ENCODE measurements around the gene SAMMSON.

DNA sequence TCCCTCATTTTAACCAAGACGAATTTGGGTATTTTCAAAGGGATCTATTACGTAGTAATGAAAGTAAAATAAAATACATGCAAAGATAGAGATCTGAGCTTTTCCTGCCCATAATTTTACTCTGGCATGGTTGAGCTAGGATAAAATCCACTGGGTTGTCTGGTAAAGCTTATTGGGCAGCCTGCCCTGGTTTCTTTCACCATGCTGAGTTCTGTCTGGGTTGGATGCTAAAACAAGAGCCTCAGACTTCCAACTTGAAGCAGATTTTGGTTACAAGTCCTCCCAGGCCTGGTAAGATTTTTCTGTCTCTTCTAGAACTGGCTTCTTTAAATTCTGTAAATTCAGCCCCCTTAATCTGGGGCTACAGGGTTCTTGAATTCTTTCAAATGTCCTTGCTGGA, 86.8 kb downstream of the SAMMSON start:
- TF ChIP-seq REST (IDR thresholded peaks at IDR 0.05; ENCODE audit: low read depth, low read length) (no peak), CTCF (IDR thresholded peaks at IDR 0.05) (no peak), YY1 (IDR thresholded peaks at IDR 0.05; ENCODE audit: low read depth) (no peak)

Data from SK-N-SH (cell line).